ENCODE results near the gene CYP8B1. TPM values are rescaled to one million over a fixed set of nuclear protein-coding genes. Genes with fewer than 3 reads are reported as not detected.

The CYP8B1 gene
- total and polyA plus RNA-seq, 2 experiments from 2014 or later: not detected

GRCh38 chr3:42839616-42840015 lies 36.1 kb downstream of the CYP8B1 start:
- no peaks in the 10 kb centered on the region for H3K4me1 ChIP-seq (ENCODE audit: insufficient read depth)
- H3K27ac ChIP-seq: no peak overlapping the region
- H3K79me2 ChIP-seq (ENCODE audit: insufficient read depth): no peaks in the 10 kb centered on the region
- TF ChIP-seq EZH2 (IDR thresholded peaks at IDR 0.05; ENCODE audit: insufficient read depth, poor library complexity, severe bottlenecking) (no peak), EZH2phosphoT487 (IDR thresholded peaks at IDR 0.05; ENCODE audit: insufficient read depth, low read depth) (no peak)
- H3F3A ChIP-seq (ENCODE audit: insufficient read depth): no peaks in the 10 kb centered on the region
- in situ Hi-C loops (cut with MboI): no loop called here
- peak overlapping the region; percentile 83 for H2AFZ ChIP-seq
- no peaks in the 10 kb centered on the region for H4K20me1 ChIP-seq (ENCODE audit: insufficient read depth)
- no peaks in the 10 kb centered on the region for H3K27me3 ChIP-seq (replicated peaks; ENCODE audit: insufficient read depth)
- peak overlapping the region; percentile 37 for H3K4me2 ChIP-seq (ENCODE audit: unreplicated experiment)
- no peaks in the 10 kb centered on the region for H3K9me3 ChIP-seq (ENCODE audit: low read depth)
- peak overlapping the region; percentile 44; the same call in 1 of the 2 replicates for H3K9ac ChIP-seq
- no peaks in the 10 kb centered on the region for H3K9me2 ChIP-seq (ENCODE audit: insufficient read depth)
- H3K36me3 ChIP-seq (ENCODE audit: low read depth): no peaks in the 10 kb centered on the region
- WGBS, 2 experiments (ENCODE audit: low coverage in 1 of 2, low lambda C conversion rate in 2 of 2, missing lambda C conversion rate in 2 of 2): 5% methylated on average over 7 of the region's 7 CpGs
- peak overlapping the region; percentile 43; the same call in 1 of the 2 replicates for H3K4me3 ChIP-seq
- peak; percentile 84 for DNase-seq

GRCh38 chr3:42838571-42838970 lies 37.1 kb downstream of the CYP8B1 start:
- Histone ChIP-seq H4K20me1 (ENCODE audit: insufficient read depth) (no peaks in the 10 kb centered on the region), H2AFZ (no peak overlapping the region), H3K9ac (no peak overlapping the region), H3K4me1 (ENCODE audit: insufficient read depth) (no peaks in the 10 kb centered on the region), H3F3A (ENCODE audit: insufficient read depth) (no peaks in the 10 kb centered on the region), H3K4me3 (no peak overlapping the region), H3K27ac (no peak overlapping the region), H3K79me2 (ENCODE audit: insufficient read depth) (no peaks in the 10 kb centered on the region), H3K9me2 (ENCODE audit: insufficient read depth) (no peaks in the 10 kb centered on the region), H3K9me3 (ENCODE audit: low read depth) (no peaks in the 10 kb centered on the region), H3K36me3 (ENCODE audit: low read depth) (no peaks in the 10 kb centered on the region), H3K4me2 (ENCODE audit: unreplicated experiment) (no peak overlapping the region), H3K27me3 (replicated peaks; ENCODE audit: insufficient read depth) (no peaks in the 10 kb centered on the region)
- TF ChIP-seq EZH2 (IDR thresholded peaks at IDR 0.05; ENCODE audit: insufficient read depth, poor library complexity, severe bottlenecking): no peak
- TF ChIP-seq EZH2phosphoT487 (IDR thresholded peaks at IDR 0.05; ENCODE audit: insufficient read depth, low read depth): no peak
- WGBS, 2 experiments (ENCODE audit: low coverage in 1 of 2, low lambda C conversion rate in 2 of 2, missing lambda C conversion rate in 2 of 2): 46 to 50% methylated on average over 4 of the region's 4 CpGs
- DNase-seq: no peak
- in situ Hi-C loops (cut with MboI): no loop called here

- 67 to 70% methylated on average over 5 of the region's 5 CpGs for WGBS, 2 experiments (ENCODE audit: low coverage in 1 of 2, low lambda C conversion rate in 2 of 2, missing lambda C conversion rate in 2 of 2)
- Histone ChIP-seq H2AFZ (no peak overlapping the region), H3K4me2 (ENCODE audit: unreplicated experiment) (no peak overlapping the region), H3K9ac (no peak overlapping the region), H3K4me1 (ENCODE audit: insufficient read depth) (no peaks in the 10 kb centered on the region), H3K27me3 (replicated peaks; ENCODE audit: insufficient read depth) (no peaks in the 10 kb centered on the region), H3F3A (ENCODE audit: insufficient read depth) (no peaks in the 10 kb centered on the region; the same call in 1 of the 2 replicates), H3K36me3 (ENCODE audit: low read depth) (no peaks in the 10 kb centered on the region), H3K9me2 (ENCODE audit: insufficient read depth) (no peaks in the 10 kb centered on the region), H4K20me1 (ENCODE audit: insufficient read depth) (no peaks in the 10 kb centered on the region), H3K79me2 (ENCODE audit: insufficient read depth) (no peaks in the 10 kb centered on the region), H3K27ac (no peak overlapping the region), H3K4me3 (no peak overlapping the region), H3K9me3 (ENCODE audit: low read depth) (no peaks in the 10 kb centered on the region)
- TF ChIP-seq EZH2 (IDR thresholded peaks at IDR 0.05; ENCODE audit: insufficient read depth, poor library complexity, severe bottlenecking): no peak
- no peak for TF ChIP-seq EZH2phosphoT487 (IDR thresholded peaks at IDR 0.05; ENCODE audit: insufficient read depth, low read depth)
- DNase-seq: peak; percentile 12
- in situ Hi-C loops (cut with MboI): no loop called here
Observed at GRCh38 chr3:42836150-42837123, 39.2 kb downstream of the CYP8B1 start.

GRCh38 chr3:42831321-42831713 lies 44.4 kb downstream of the CYP8B1 start:
- H4K20me1 ChIP-seq (ENCODE audit: insufficient read depth): no peaks in the 10 kb centered on the region
- in situ Hi-C loops (cut with MboI): no loop called here

More at GRCh38 chr3:42831321-42831713, 44.4 kb downstream of the CYP8B1 start:
- H3K4me2 ChIP-seq (ENCODE audit: unreplicated experiment): no peak overlapping the region
- H3K9me3 ChIP-seq (ENCODE audit: low read depth): no peaks in the 10 kb centered on the region
- no peak for TF ChIP-seq EZH2 (IDR thresholded peaks at IDR 0.05; ENCODE audit: insufficient read depth, poor library complexity, severe bottlenecking)
- TF ChIP-seq EZH2phosphoT487 (IDR thresholded peaks at IDR 0.05; ENCODE audit: insufficient read depth, low read depth): no peak
- 0 out of 2 replicates have a peak, but pooled peaks cover 6% of the 10 kb centered on the region for H3K27me3 ChIP-seq (replicated peaks; ENCODE audit: insufficient read depth)
- DNase-seq: peak; percentile 71
- H3K27ac ChIP-seq: no peak overlapping the region
- no peak overlapping the region for H3K4me3 ChIP-seq
- H3F3A ChIP-seq (ENCODE audit: insufficient read depth): no peaks in the 10 kb centered on the region; the same call in 1 of the 2 replicates
- H3K79me2 ChIP-seq (ENCODE audit: insufficient read depth): no peaks in the 10 kb centered on the region
- no peak overlapping the region for H2AFZ ChIP-seq
- H3K36me3 ChIP-seq (ENCODE audit: low read depth): no peaks in the 10 kb centered on the region
- H3K9me2 ChIP-seq (ENCODE audit: insufficient read depth): no peaks in the 10 kb centered on the region
- H3K9ac ChIP-seq: no peak overlapping the region
- no peaks in the 10 kb centered on the region for H3K4me1 ChIP-seq (ENCODE audit: insufficient read depth)
- WGBS, 2 experiments (ENCODE audit: low coverage in 1 of 2, low lambda C conversion rate in 2 of 2, missing lambda C conversion rate in 2 of 2): 0 to 6% methylated on average over 3 of the region's 3 CpGs
